Measurements from ENCODE around the gene CAPN13. TPM values are rescaled to one million over a fixed set of nuclear protein-coding genes. Genes with fewer than 3 reads are reported as not detected.

The CAPN13 gene
- polyA plus RNA-seq, 1 experiment: not detected

DNA sequence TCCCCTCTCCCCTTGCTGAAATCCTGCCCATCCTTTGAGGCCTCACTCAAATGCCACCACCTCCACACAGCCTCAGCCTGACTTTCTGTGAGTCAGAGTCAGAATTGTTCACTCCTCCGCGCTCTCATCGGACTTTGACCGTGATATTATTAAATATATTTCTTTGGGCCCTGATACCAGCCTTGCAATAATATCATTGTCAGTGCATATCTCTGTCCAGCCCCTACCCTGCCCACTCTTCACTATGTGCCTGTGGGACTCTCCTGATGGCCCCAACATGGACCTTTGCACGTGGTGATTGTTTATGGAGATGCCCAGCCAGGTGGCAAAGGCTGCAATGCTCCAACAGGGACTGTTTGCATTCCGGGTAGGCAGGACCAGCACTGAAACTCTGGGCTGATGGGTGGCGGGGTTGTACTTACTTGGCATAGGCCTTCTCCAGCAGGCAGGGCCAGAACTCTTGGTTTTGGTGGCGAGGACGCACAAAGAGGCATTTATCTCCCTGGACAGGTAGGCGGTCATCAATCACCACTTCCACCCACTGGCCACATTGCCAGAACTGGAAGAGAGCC is 37.3 kb downstream of the CAPN13 start:
- no peaks in the 10 kb centered on the region for H3K36me3 ChIP-seq (ENCODE audit: control insufficient read depth, insufficient read depth, low read length)
- no peaks in the 10 kb centered on the region; the same call in 1 of the 2 replicates for H3K27me3 ChIP-seq (ENCODE audit: control insufficient read depth, insufficient read depth, low read length)
- TF ChIP-seq, protein P1, sequence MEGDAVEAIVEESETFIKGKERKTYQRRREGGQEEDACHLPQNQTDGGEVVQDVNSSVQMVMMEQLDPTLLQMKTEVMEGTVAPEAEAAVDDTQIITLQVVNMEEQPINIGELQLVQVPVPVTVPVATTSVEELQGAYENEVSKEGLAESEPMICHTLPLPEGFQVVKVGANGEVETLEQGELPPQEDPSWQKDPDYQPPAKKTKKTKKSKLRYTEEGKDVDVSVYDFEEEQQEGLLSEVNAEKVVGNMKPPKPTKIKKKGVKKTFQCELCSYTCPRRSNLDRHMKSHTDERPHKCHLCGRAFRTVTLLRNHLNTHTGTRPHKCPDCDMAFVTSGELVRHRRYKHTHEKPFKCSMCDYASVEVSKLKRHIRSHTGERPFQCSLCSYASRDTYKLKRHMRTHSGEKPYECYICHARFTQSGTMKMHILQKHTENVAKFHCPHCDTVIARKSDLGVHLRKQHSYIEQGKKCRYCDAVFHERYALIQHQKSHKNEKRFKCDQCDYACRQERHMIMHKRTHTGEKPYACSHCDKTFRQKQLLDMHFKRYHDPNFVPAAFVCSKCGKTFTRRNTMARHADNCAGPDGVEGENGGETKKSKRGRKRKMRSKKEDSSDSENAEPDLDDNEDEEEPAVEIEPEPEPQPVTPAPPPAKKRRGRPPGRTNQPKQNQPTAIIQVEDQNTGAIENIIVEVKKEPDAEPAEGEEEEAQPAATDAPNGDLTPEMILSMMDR (IDR thresholded peaks at IDR 0.05; ENCODE audit: insufficient read depth, low read depth, low read length): no peak
- H3K4me3 ChIP-seq (ENCODE audit: low read depth, low read length): no peak overlapping the region
- no peak for DNase-seq (ENCODE audit: low read depth)
- ChIA-PET POLR2A (no interaction called here), CTCF (no interaction called here)

DNA sequence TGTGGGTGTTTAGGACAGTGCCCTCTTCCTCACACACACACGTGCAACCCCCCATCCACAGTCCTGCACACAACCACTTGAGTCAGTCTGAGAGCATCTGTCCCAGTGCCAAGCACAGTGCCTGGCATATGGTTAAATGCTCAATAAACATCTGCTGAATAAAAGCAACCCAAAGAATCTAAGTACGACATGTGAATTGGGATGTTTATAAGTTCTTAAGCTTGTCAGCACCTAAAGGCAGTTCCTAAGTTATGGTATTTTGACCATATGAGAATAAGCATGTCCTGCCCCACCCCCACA is 37.8 kb downstream of the CAPN13 start:
- ChIA-PET POLR2A (no interaction called here), CTCF (no interaction called here)
- Histone ChIP-seq H3K4me3 (ENCODE audit: low read depth, low read length) (no peak overlapping the region), H3K27me3 (ENCODE audit: control insufficient read depth, insufficient read depth, low read length) (no peaks in the 10 kb centered on the region; the same call in 1 of the 2 replicates), H3K36me3 (ENCODE audit: control insufficient read depth, insufficient read depth, low read length) (no peaks in the 10 kb centered on the region)
- TF ChIP-seq, protein P1 (IDR thresholded peaks at IDR 0.05; ENCODE audit: insufficient read depth, low read depth, low read length): no peak
- no peak for DNase-seq (ENCODE audit: low read depth)

DNA sequence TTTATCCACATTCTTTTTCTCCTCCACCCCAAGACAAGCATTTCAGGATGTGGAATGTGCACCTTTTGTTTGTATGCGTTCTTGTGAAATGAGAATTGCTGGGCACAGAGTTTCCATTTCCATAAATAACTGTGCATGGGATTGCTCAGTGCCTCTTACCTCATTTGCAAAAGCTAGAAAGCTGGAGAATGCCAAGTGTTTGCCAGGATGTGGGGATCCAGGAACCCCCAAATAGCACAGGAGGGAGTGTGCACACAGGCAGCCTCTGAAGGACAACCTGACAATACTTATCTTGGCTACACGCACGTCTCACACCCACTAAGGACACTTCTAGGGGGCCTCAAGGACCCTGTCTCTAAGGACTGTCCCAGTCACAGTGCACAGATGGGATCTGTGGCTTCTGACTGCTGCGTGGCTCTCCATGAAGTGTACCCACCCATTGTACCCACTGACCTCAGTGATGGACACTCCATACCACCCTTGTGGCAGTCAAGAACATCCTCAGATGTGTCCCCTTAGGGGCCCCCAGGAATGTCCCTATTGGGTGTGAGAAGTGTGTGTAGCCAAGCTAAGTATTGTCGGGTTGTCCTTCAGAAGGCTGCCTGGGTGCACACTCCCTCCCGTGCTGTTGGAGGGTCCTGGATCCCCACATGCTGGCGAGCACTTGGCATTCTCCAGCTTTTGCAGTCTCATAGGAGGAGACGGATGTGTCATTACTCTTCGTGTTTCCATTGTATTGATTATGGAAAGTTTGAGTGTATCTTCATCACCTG is 38.4 kb downstream of the CAPN13 start:
- CTCF ChIA-PET: no interaction called here
- DNase-seq (ENCODE audit: low read depth): no peak
- no peak overlapping the region for H3K4me3 ChIP-seq (ENCODE audit: low read depth, low read length)
- no peaks in the 10 kb centered on the region for H3K36me3 ChIP-seq (ENCODE audit: control insufficient read depth, insufficient read depth, low read length)
- POLR2A ChIA-PET: no interaction called here
- TF ChIP-seq, protein P1 (IDR thresholded peaks at IDR 0.05; ENCODE audit: insufficient read depth, low read depth, low read length): no peak
- H3K27me3 ChIP-seq (ENCODE audit: control insufficient read depth, insufficient read depth, low read length): no peaks in the 10 kb centered on the region; the same call in 1 of the 2 replicates

DNA sequence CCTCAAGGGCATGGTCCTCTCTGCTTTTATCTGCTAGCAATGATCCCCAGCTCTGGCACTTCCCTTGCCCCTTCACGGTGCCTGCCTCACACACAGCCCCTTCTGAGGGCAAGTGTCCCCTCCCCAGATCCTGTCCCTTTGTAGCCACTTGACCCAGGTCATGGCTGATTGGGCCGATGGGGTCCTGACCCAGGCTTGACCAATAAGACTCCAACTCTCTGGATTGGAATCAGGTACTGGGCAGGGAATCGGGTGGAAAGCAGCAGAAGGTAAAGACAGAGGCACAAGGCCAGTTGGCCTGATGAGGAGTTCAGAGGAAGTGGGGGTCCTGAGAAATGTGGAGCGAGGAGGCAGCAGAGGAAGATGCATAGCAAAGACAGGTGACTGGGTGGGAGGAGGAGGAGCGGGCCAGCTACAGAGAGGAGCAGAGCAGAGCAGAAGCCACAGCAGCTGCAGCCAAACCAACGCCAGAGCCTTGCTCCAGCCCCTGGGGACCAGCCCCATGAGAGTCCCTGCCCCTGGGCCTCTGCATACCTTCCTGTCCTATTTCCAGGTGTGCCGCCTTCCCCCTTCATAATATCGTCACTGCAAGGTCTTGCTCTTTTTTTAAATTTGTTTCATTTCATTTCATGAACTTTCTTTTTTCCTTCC is 39.1 kb downstream of the CAPN13 start:
- H3K36me3 ChIP-seq (ENCODE audit: control insufficient read depth, insufficient read depth, low read length): no peaks in the 10 kb centered on the region
- POLR2A ChIA-PET: no interaction called here
- H3K4me3 ChIP-seq (ENCODE audit: low read depth, low read length): no peak overlapping the region
- no peaks in the 10 kb centered on the region; the same call in 1 of the 2 replicates for H3K27me3 ChIP-seq (ENCODE audit: control insufficient read depth, insufficient read depth, low read length)
- CTCF ChIA-PET: interaction anchor here (1.3 kb wide), 1 partner anchor 45 kb away, joined by 3 read pairs; no protein-coding TSS in a partner anchor
- no peak for DNase-seq (ENCODE audit: low read depth)
- TF ChIP-seq, protein P1 (IDR thresholded peaks at IDR 0.05; ENCODE audit: insufficient read depth, low read depth, low read length): no peak

DNA sequence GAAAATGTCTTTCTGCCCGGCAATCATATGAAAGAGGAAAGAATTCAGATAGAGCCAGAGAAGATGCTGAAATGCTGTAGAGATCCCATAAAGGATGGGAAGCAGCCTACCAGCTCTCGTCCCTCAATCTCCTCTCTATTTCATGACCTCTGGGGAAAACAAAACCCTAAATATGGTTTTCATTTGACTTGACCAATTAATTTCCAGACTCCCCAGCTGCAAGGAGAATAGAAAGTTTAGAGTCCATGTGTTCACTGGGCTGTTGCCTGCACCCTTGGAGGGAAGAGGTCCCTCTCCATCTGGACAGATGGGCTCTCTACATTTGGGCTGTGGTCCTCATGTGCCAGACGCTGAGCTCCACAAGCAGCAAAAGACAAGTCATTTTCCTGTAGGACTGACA is 40.6 kb downstream of the CAPN13 start:
- CTCF ChIA-PET: interaction anchor here (1.3 kb wide), 1 partner anchor 47 kb away, joined by 3 read pairs; no protein-coding TSS in a partner anchor
- Histone ChIP-seq H3K27me3 (ENCODE audit: control insufficient read depth, insufficient read depth, low read length) (no peaks in the 10 kb centered on the region; the same call in 1 of the 2 replicates), H3K4me3 (ENCODE audit: low read depth, low read length) (no peak overlapping the region), H3K36me3 (ENCODE audit: control insufficient read depth, insufficient read depth, low read length) (no peaks in the 10 kb centered on the region)
- POLR2A ChIA-PET: no interaction called here
- no peak for DNase-seq (ENCODE audit: low read depth)
- TF ChIP-seq, protein P1 (IDR thresholded peaks at IDR 0.05; ENCODE audit: insufficient read depth, low read depth, low read length): no peak
